ENCODE data around the gene CWC27.
"Not testable (repeated sequence)": the region's sequence is repeated elsewhere in the genome, so short reads cannot be mapped to it uniquely, and the experiment has no call there.

The CWC27 gene

GRCh38 chr5:64923151-64923685 is 154.5 kb downstream of the CWC27 start:
- DNase-seq (ENCODE audit: low read depth in 2 of 2), result no peak

- no peak for DNase-seq (ENCODE audit: low read depth in 2 of 2)
These were observed 156.4 kb downstream of the CWC27 start for GRCh38 chr5:64925123-64925522.

DNA sequence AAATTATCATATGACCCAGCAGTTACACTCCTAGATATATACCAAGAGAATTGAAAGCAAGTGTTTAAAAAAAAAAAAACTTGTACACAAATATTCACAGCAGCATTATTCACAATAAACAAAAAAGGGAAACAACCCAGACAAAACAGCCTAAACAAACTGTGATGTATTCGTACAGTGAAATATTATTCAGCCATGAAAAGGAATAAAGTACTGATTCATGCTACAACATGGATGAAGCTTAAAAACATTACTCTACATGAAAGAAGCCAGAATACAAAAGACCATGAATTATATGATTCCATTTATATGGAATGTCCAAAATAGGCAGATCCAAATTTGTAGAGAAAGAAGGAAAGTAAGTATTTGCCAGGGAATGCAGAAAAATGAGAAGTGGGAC is 161.1 kb downstream of the CWC27 start:
- no peak for DNase-seq (ENCODE audit: low read depth in 2 of 2)

- DNase-seq (ENCODE audit: low read depth in 2 of 2), result no peak
These were observed 162.1 kb downstream of the CWC27 start for GRCh38 chr5:64930672-64931318.

- DNase-seq (ENCODE audit: low read depth in 2 of 2), result not testable (repeated sequence)
These were observed 170.7 kb downstream of the CWC27 start for GRCh38 chr5:64939422-64939771.

GRCh38 chr5:64939772-64940510 is 171.2 kb downstream of the CWC27 start:
- no peak for DNase-seq (ENCODE audit: low read depth in 2 of 2)

GRCh38 chr5:64942460-64942859 is 173.7 kb downstream of the CWC27 start:
- DNase-seq (ENCODE audit: low read depth in 2 of 2), result no peak

DNA sequence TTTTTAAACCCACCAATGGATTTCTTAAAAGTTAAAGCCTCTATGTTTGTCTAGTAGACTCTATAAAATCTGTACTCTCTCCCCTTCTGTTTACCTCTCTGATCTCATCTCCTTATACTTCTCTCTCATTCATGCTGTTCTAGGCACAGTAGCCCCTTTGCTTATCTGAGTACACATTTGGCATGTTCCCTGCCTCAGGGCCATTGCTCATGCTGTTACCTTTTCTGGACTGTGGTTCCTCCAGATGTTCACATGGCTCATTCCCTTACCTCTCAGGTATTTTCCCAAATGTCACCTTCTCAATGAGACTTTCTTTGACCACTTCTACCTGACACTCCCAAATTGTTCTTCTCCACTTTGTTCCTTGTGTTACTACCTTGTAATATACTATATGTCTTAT is 176.1 kb downstream of the CWC27 start:
- DNase-seq (ENCODE audit: low read depth in 2 of 2), result no peak

DNA sequence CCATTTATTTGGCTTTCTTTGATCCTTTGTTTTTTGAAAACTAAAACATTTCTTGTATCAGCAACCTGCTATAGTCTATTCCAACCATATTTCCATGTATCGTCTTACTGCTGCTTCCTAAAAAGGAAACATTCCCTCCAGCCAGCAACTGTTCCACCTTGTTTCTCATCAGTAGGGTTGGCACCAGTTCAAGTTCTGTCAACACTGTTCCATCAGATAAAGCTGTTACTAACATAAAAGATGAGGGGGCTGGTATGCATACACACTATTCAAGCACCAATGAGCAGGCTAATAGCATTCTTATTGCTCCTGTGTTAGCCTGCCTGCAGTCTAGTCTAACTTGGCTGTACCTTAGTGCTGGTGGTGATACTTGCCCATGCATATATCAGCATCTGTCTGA is 178.3 kb downstream of the CWC27 start:
- DNase-seq (ENCODE audit: low read depth in 2 of 2), result no peak

DNA sequence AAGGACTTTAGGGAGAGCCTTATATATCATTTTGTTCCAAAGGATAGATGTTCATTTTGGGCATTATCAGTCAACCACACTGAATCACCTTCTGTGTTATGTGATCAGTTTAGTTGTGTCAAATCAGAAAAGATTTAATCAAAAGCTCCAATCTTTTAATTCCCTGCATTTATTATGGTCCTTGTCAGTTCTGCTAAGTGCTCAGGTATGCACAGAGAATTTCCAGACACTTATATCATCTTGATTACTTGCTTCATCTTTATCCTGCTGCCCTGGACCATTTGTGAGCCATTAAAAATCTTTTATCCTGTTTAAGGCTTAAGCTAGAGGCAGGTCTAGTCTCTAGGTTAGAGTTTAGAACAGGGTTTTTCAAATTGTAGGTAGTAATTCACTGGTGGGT is 179.1 kb downstream of the CWC27 start:
- no peak for DNase-seq (ENCODE audit: low read depth in 2 of 2)

DNA sequence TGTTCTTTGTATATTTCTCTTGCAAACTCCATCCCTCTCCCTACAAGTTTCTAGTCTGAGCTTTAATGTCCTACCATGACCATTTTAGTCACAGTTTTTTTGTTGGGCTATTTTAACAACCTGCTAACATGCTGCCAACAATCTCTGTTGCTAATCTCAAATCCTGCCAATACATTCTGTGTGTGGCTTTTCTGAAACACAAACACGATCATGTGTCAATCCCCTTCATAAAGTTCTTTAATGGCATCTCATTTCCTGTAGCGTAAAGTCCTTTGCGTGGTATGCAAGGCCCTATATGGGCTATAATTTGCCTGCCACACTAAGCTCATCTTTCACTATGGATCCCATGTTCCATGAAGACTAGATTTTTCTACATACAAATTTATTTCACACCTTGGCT is 180.6 kb downstream of the CWC27 start:
- no peak for DNase-seq (ENCODE audit: low read depth in 2 of 2)

DNA sequence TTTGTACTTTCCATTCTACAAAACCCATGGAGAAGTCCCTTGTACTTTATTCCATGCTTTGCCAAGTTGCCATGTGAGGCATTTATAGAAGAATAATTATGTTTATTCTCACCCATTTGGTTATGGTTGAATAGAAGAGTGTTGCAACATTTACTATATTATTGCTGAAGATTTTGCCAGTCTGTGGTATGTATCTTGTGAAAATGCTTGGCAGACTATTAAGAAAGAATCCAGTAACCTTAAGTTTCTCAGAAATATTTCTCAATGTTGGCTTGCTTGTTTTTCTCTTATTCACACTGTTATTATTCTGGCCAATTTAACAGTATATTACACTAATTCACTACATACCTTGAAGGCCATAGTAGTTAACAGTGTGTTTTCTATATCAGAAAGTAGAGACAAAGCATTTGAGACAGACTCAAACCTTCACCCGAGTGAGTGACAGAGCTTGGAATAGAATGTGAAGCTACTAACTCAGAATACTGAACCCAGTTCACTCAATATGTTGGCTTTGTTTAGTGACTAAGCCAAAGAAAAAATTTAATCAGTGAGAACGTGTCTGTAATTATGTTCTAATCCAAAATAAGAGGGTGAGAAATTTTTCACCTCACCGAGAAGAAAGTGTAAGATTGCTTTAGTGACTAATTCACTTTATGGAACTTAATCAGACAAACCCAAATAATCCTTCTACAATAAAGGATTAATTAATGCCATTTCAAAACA is 184.4 kb downstream of the CWC27 start:
- no peak for DNase-seq (ENCODE audit: low read depth in 2 of 2)

DNA sequence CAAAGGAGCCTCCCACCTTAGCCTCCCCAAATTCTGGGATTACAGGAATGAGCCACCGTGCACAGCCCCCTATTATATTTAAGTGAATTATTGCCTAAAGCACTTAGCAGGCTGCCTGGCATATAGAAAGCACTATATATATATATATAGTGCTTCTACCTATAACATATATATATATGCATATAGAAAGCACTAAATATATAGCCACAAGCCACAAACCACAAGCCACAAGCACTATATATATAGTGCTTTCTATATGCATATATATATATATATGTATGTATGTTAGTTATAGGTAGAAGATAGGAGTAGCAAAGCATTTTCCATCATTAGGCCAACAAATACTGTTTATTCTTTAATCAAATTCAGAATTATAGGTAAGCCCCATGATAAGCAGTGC is 185.8 kb downstream of the CWC27 start:
- no peak for DNase-seq (ENCODE audit: low read depth in 2 of 2)

DNA sequence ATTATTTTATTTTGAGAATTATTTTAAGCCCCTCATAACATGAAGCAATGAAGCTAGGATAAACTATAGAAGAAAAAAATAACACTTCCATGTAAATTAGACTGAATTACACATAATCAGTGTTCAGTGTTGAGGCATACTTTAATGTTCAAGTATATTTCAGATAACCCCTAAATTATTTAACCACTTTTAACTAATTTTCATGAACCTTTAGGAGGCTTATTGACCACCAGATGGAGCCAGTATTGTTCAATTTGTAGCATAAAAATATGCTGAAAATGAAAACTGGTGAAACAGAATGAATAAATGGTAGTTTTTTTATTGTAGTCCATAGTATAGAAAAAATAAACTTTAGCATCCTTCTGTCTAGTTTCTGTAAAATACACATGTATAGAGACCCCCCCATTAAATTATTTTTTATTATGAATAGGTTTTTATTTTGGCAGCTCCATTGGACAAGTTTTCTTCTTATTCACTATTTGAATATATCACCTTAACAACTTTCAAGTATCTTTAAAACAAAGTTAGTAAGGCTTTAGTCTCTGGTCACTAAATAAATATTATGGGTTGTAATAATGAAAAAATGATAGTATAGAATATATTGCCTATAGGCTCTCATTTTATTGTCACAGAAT is 190.1 kb downstream of the CWC27 start:
- no peak for DNase-seq (ENCODE audit: low read depth in 2 of 2)

- DNase-seq (ENCODE audit: low read depth in 2 of 2), result no peak
These were observed 194.5 kb downstream of the CWC27 start for GRCh38 chr5:64963278-64963677.

DNA sequence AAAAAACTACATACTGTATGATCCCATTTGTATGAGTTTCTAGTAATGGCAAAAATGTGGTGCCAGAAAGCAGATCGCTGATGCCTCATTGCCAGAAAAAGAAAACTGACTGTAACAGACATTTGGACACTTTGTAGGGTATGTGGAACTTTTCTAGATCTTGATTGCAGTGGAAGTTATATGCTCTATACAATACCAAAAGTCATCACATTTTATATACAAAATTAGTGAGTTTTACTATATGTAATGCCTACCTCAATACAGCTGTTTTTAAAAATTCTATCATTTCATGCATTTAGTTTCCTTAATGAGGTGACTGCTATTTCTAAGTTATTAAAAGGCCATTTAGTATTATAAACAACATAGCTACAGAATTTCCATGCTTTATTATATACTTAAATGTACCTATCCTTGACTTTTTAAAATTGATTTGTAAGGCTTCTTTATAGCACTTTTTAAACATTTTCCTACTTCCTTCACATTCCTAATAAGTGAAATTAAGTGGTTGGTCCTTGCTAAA is 199.9 kb downstream of the CWC27 start:
- DNase-seq (ENCODE audit: low read depth in 2 of 2), result no peak

DNA sequence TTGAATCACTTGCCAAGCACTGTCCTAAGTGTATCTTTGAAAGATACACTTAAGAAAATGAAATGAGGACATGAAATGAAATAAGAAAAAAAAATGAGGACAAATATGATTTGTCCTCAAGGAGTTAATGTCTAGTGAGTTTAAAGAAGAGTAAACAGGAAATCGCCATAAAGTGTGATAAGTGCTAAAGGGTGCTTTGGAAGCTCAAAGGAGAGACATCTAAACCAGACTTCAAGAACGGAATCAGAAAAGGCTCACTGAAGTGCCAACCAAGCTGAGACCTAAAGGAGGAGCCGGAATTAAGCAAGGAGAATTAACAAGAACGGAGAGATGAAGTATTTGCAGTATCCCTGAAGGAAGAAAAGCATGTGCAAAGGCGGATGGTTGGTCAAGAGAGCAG is 200.8 kb downstream of the CWC27 start:
- DNase-seq (ENCODE audit: low read depth in 2 of 2), result no peak

DNA sequence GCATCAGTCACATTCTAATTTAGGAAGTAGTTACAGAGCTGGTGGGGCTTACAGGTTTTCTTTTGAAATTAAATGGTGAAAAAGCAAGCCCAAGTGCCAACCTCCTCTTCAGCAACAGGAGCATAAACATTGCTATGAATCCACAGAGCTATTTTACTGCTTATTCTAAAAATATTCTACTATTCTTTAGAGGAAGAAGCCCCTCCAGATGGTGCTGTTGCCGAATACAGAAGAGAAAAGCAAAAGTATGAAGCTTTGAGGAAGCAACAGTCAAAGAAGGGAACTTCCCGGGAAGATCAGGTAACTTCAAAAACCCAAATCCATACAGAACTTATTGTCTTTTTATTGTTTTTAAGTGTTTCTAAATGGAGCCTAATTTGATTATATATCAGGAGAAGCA is 202.8 kb downstream of the CWC27 start:
- DNase-seq (ENCODE audit: low read depth in 2 of 2), result no peak

- no peak for DNase-seq (ENCODE audit: low read depth in 2 of 2)
These were observed 203.3 kb downstream of the CWC27 start for GRCh38 chr5:64971990-64972389.

- no peak for DNase-seq (ENCODE audit: low read depth in 2 of 2)
These were observed 203.9 kb downstream of the CWC27 start for GRCh38 chr5:64972591-64972990.

DNA sequence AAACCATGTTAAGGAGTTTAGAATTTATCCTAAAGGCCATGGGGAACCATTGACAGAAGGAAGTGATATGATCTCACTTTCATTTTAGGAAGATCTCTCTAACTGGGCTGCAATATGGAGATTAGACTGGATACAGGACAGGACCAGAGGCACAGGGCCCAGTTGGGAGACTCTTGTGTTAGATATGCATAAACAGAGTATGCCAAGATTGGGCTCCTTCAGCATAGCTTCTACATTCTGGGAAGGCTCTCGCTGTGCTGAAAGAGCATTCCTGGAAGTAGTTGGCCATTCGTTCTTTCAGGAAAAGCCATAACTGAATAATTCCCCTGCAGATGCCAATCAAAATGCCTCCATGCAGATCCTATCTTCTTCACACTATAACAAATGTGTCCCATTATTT is 204.5 kb downstream of the CWC27 start:
- DNase-seq (ENCODE audit: low read depth in 2 of 2), result no peak

- DNase-seq (ENCODE audit: low read depth in 2 of 2), result no peak
These were observed 209.0 kb downstream of the CWC27 start for GRCh38 chr5:64977779-64978178.

Data from stimulated activated CD4-positive, alpha-beta T cell treated with anti-CD3 and anti-CD28 coated beads, Interleukin-4, amount 100 ng/mL, for 48 hours (primary cell).